NCI-H1092 treated with DMSO at 0.1 percent for 48 hours (cell line): ENCODE measurements around the gene MIPOL1.

Source experiments
- DNase-seq: peaks from one replicate; lab custom pipeline; 2025; lab: John Stamatoyannopoulos, UW

The MIPOL1 gene

GRCh38 chr14:37597914-37598746, 400.4 kb downstream of the MIPOL1 start:
- DNase-seq = peak; percentile 70

GRCh38 chr14:37598747-37599506, 401.2 kb downstream of the MIPOL1 start:
- DNase-seq = peak; percentile 65

- peak; percentile 71 for DNase-seq
Measured at GRCh38 chr14:37599507-37600368, 402.0 kb downstream of the MIPOL1 start.

- no peak for DNase-seq
Measured at GRCh38 chr14:37600880-37601741, 403.4 kb downstream of the MIPOL1 start.

- no peak for DNase-seq
Measured at GRCh38 chr14:37601865-37602264, 404.1 kb downstream of the MIPOL1 start.
